Keratinocyte (primary cell): ENCODE data around the gene GMIP. TPM values are rescaled to one million over a fixed set of nuclear protein-coding genes. Genes with fewer than 3 reads are reported as not detected.

Source experiments
- DNase-seq: peaks from one replicate; pipeline ENCODE4 v3.0.0-alpha.2; 2011; ENCODE audit warnings: low read depth, missing footprints, low spot score
- FAIRE-seq: peaks from 2 replicates; lab custom pipeline; 2011; peaks lifted over from hg19 to GRCh38; lab: Jason Lieb, UNC
- H2AFZ ChIP-seq: 2 replicates; pipeline ENCODE4 v1.6.0; 2012; ENCODE audit warnings: low read length, control low read depth, inconsistent platforms; ENCODE audit not compliant: control insufficient read depth
- H3K27ac ChIP-seq: 2 replicates; pipeline ENCODE4 v1.5.1; 2011; ENCODE audit warnings: low read length; ENCODE audit not compliant: control insufficient read depth, insufficient read depth
- H3K27me3 ChIP-seq: 3 replicates; pipeline ENCODE4 v1.6.0; 2011; ENCODE audit warnings: low read length; ENCODE audit not compliant: control insufficient read depth, insufficient read depth; ENCODE audit errors: extremely low read depth
- H3K36me3 ChIP-seq, 2 experiments: 2 replicates in 1 of 2; 3 replicates in 1 of 2; pipeline ENCODE4 v1.5.1; 2011; ENCODE audit warnings: low read length in 2 of 2, mild to moderate bottlenecking in 1 of 2; ENCODE audit not compliant: control insufficient read depth in 2 of 2, insufficient read depth in 2 of 2; ENCODE audit errors: extremely low read depth in 1 of 2
- H3K4me1 ChIP-seq: 3 replicates; pipeline ENCODE4 v1.5.1; 2011; ENCODE audit warnings: low read length; ENCODE audit not compliant: control insufficient read depth, insufficient read depth; ENCODE audit errors: extremely low read depth
- H3K4me2 ChIP-seq: 3 replicates; pipeline ENCODE4 v1.6.0; 2011; ENCODE audit warnings: low read depth, low read length; ENCODE audit not compliant: control insufficient read depth, insufficient read depth; ENCODE audit errors: extremely low read depth
- H3K4me3 ChIP-seq, 3 experiments: fragments of 200-600 bp in 1 of 3; sonication (generic) in 1 of 3; 2 replicates in 2 of 3; 3 replicates in 1 of 3; pipeline ENCODE4 v1.5.1; 2011 to 2016; ENCODE audit warnings: low read length in 3 of 3, mild to moderate bottlenecking in 3 of 3, control low read depth in 2 of 3, inconsistent platforms in 1 of 3, low read depth in 1 of 3, mixed read lengths in 1 of 3, mixed run types in 1 of 3, moderate library complexity in 1 of 3; ENCODE audit not compliant: control insufficient read depth in 2 of 3, insufficient read depth in 2 of 3; ENCODE audit errors: extremely low read depth in 1 of 3
- H3K79me2 ChIP-seq: 2 replicates; pipeline ENCODE4 v1.6.0; 2012; ENCODE audit warnings: low read length; ENCODE audit not compliant: control insufficient read depth, insufficient read depth
- H3K9ac ChIP-seq: 3 replicates; pipeline ENCODE4 v1.6.0; 2011; ENCODE audit warnings: low read length; ENCODE audit not compliant: control insufficient read depth, insufficient read depth; ENCODE audit errors: extremely low read depth
- H3K9me1 ChIP-seq: 3 replicates; pipeline ENCODE4 v1.6.0; 2011; ENCODE audit warnings: low read length; ENCODE audit not compliant: control insufficient read depth, insufficient read depth; ENCODE audit errors: extremely low read depth
- H3K9me3 ChIP-seq: 2 replicates; pipeline ENCODE4 v1.5.1; 2012; ENCODE audit warnings: low read depth, low read length; ENCODE audit not compliant: control insufficient read depth
- H4K20me1 ChIP-seq: 3 replicates; pipeline ENCODE4 v1.6.0; 2011; ENCODE audit warnings: low read length; ENCODE audit not compliant: control insufficient read depth, insufficient read depth; ENCODE audit errors: extremely low read depth
- EZH2 ChIP-seq: IDR thresholded peaks from one replicate; pipeline ENCODE4 v1.6.1; 2012; ENCODE audit warnings: inconsistent platforms, mild to moderate bottlenecking, low read length, moderate library complexity
- dilution Hi-C: fragments of 300-500 bp; cut with MboI; formaldehyde crosslinking; loops from one replicate; pipeline ENCODE4 v1.7.0; 2020; ENCODE audit warnings: low sequenced_read_pairs; ENCODE audit not compliant: extremely low pct_ligation_motif_present
- polyA plus RNA-seq, 5 experiments: library from polyadenylated mRNA; depleted of rRNA in 3 of 5; stranded (reverse) in 3 of 5; stranded (forward) in 1 of 5; unstranded in 1 of 5; fragments of >200 nt; gene quantifications; 1 replicate in 1 of 5; 2 replicates in 3 of 5; 3 replicates in 1 of 5; pipeline versions ENCODE4 v1.2.1 to v1.2.3, GENCODE V29; 2011 to 2012; ENCODE audit warnings: missing spikeins in 2 of 5, low read depth in 1 of 5, low replicate concordance in 1 of 5
- TF ChIP-seq, protein P1 (sequence below), 3 experiments: IDR thresholded peaks in 1 of 3; conservative IDR thresholded peaks in 1 of 3; optimal IDR thresholded peaks in 1 of 3; 2 replicates in 2 of 3; 3 replicates in 1 of 3; pipeline versions ENCODE3 to v1.5.1; 2011; ENCODE audit warnings: low read length in 3 of 3, mild to moderate bottlenecking in 3 of 3, moderate library complexity in 2 of 3, control low read depth in 1 of 3, inconsistent platforms in 1 of 3; ENCODE audit not compliant: insufficient read depth in 2 of 3; ENCODE audit errors: extremely low read depth in 1 of 3

GMIP gene
- polyA plus RNA-seq, 1 donor (not counting 4 experiments of a cell fraction or from before 2014, with no cell fraction given), result 5.0 TPM

DNA sequence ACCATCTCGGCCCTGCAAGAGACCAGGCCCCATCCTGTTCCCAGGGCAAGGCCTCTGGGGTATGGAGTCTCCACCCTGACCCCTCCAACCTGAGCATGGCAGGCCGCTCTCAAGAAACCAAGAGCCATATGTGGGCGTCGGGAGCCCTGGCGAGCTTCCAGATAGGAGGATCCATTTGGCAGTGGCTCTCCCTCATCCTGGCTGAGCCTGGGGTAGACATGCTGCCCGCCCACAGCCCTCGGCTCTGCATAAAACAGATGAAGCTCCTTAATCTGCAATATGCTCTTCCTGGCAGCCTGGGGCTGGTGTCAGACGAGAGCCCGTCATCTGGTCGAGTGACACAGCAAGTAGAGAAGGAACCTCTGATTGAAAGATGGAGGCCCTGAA, 13.9 kb upstream of the GMIP start:
- Histone ChIP-seq H3K9me1 (no peaks in the 10 kb centered on the region), H3K9ac (no peak overlapping the region), H3K79me2 (peaks cover 23% of the 10 kb centered on the region), H3K9me3 (no peaks in the 10 kb centered on the region), H3K4me2 (no peak overlapping the region), H3K36me3 (peaks cover 41 to 55% of the 10 kb centered on the region in 2 experiments), H3K4me3 (no peak overlapping the region), H2AFZ (no peak overlapping the region), H3K27me3 (no peaks in the 10 kb centered on the region), H3K4me1 (peaks cover 12% of the 10 kb centered on the region), H3K27ac (no peak overlapping the region), H4K20me1 (peaks cover 6% of the 10 kb centered on the region)
- FAIRE-seq (no peak), DNase-seq (no peak)
- no peak for TF ChIP-seq EZH2
- TF ChIP-seq, protein P1, sequence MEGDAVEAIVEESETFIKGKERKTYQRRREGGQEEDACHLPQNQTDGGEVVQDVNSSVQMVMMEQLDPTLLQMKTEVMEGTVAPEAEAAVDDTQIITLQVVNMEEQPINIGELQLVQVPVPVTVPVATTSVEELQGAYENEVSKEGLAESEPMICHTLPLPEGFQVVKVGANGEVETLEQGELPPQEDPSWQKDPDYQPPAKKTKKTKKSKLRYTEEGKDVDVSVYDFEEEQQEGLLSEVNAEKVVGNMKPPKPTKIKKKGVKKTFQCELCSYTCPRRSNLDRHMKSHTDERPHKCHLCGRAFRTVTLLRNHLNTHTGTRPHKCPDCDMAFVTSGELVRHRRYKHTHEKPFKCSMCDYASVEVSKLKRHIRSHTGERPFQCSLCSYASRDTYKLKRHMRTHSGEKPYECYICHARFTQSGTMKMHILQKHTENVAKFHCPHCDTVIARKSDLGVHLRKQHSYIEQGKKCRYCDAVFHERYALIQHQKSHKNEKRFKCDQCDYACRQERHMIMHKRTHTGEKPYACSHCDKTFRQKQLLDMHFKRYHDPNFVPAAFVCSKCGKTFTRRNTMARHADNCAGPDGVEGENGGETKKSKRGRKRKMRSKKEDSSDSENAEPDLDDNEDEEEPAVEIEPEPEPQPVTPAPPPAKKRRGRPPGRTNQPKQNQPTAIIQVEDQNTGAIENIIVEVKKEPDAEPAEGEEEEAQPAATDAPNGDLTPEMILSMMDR (optimal IDR thresholded peaks at IDR 0.05 in 1 of 3, IDR thresholded peaks at IDR 0.05 in 1 of 3, conservative IDR thresholded peaks at IDR 0.05 in 1 of 3; ENCODE audit: extremely low read depth in 1 of 3, insufficient read depth in 2 of 3, low read length in 3 of 3), result no peak
- dilution Hi-C loops, result no loop called here

DNA sequence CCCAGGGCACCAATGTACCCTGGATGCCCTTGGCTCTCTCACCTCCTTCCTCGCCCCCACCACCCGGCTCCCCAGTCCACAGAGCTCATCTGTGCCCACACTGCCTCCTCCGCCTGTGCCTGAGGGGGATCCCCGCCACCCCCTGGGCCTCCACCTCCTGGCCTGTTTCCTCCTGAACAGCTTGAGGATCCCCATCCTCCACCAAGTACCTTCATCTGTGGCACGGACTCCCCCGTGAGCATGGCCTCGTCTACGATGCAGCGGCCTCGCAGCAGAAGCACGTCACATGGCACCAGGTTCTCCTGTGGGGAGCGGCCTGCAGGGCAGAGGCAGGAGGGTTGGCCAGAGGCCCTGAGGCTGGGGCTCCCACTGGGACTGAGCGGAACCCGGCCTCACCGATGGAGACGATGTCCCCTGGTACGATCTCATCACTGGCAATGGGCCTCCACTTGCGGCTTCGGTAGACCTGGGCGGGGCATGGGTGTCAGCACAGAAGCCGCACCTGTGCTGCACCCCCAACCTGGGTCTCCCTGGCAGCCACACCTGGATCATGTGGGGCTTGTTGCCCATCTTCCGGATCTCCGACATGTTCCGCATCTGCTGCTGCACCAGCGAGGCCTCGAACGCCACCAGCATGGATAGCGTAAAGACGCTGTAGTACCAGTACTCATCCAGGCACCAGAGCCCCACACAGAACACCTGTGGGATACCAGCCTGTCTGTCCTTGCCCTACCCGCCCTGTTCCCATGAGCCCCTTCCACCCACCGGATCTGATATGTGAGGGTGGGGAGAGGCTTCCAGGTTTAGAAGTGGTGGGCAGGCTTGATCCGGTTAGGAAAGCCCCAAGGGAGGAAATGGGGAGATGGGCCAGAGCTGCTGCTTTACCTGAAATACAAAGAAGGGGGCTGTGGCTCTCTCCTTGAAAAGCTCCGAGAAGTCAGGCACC, 13.3 kb upstream of the GMIP start:
- H3K4me3 ChIP-seq, result no peak overlapping the region
- DNase-seq, result no peak
- H3K27me3 ChIP-seq, result no peaks in the 10 kb centered on the region
- H3K36me3 ChIP-seq, result peaks cover 43 to 61% of the 10 kb centered on the region in 2 experiments
- no peaks in the 10 kb centered on the region for H3K9me3 ChIP-seq
- dilution Hi-C loops, result no loop called here
- H4K20me1 ChIP-seq, result peaks cover 6% of the 10 kb centered on the region
- H3K9me1 ChIP-seq, result no peaks in the 10 kb centered on the region
- no peak overlapping the region for H3K9ac ChIP-seq
- FAIRE-seq, result no peak
- no peak overlapping the region for H2AFZ ChIP-seq
- H3K27ac ChIP-seq, result no peak overlapping the region
- peaks cover 16% of the 10 kb centered on the region for H3K79me2 ChIP-seq
- no peak for TF ChIP-seq EZH2
- TF ChIP-seq, protein P1 (optimal IDR thresholded peaks at IDR 0.05 in 1 of 3, IDR thresholded peaks at IDR 0.05 in 1 of 3, conservative IDR thresholded peaks at IDR 0.05 in 1 of 3; ENCODE audit: extremely low read depth in 1 of 3, insufficient read depth in 2 of 3, low read length in 3 of 3), result no peak
- H3K4me1 ChIP-seq, result peaks cover 6% of the 10 kb centered on the region
- no peak overlapping the region for H3K4me2 ChIP-seq
